ENCODE results near the gene ELMO1.

- TF ChIP-seq MEF2B (IDR thresholded peaks at IDR 0.05; ENCODE audit: partially characterized antibody, poor library complexity, severe bottlenecking) (no peak), CTCF (IDR thresholded peaks at IDR 0.05 in 2 of 3, conservative IDR thresholded peaks at IDR 0.05 in 1 of 3; ENCODE audit: control insufficient read depth in 2 of 3, extremely low read depth in 1 of 3, insufficient read depth in 1 of 3, low read depth in 3 of 3, low read length in 3 of 3) (no peak), SPI1 (IDR thresholded peaks at IDR 0.05; ENCODE audit: borderline replicate concordance, insufficient read depth, low read depth, low read length) (no peak), USF1 (IDR thresholded peaks at IDR 0.05; ENCODE audit: borderline replicate concordance, extremely low read length, insufficient read depth, low read depth, low read length) (no peak), BCLAF1 (IDR thresholded peaks at IDR 0.05) (no peak), NFYB (IDR thresholded peaks at IDR 0.05; ENCODE audit: insufficient read depth, low read depth, low read length) (no peak), YY1 (IDR thresholded peaks at IDR 0.05; ENCODE audit: low read depth, low read length) (no peak), NBN (IDR thresholded peaks at IDR 0.05) (no peak), HDAC2 (IDR thresholded peaks at IDR 0.05) (no peak), SP1 (IDR thresholded peaks at IDR 0.05; ENCODE audit: low read depth, low read length) (no peak)
These were observed 330.7 kb downstream of the ELMO1 start for GRCh38 chr7:37118004-37118403.

All from GM12878 (cell line).